ENCODE data around the gene CHSY1.
"Not testable (repeated sequence)": the region's sequence is repeated elsewhere in the genome, so short reads cannot be mapped to it uniquely, and the experiment has no call there.

The CHSY1 gene

GRCh38 chr15:101219441-101219840 lies 32.4 kb downstream of the CHSY1 start:
- H3K9me3 Mint-ChIP-seq: no peaks in the 10 kb centered on the region
- ATAC-seq (ENCODE audit: low read depth) (no peak), DNase-seq (ENCODE audit: low spot score in 2 of 2) (no peak)
- peaks cover 15% of the 10 kb centered on the region for H3K36me3 Mint-ChIP-seq
- H3K4me1 Mint-ChIP-seq: peaks cover 26% of the 10 kb centered on the region
- no peak overlapping the region for H3K27ac Mint-ChIP-seq
- no peak overlapping the region for H3K4me3 Mint-ChIP-seq
- H3K27me3 Mint-ChIP-seq: no peaks in the 10 kb centered on the region

GRCh38 chr15:101217446-101217845 lies 34.4 kb downstream of the CHSY1 start:
- Mint-ChIP-seq H3K27ac (no peak overlapping the region), H3K36me3 (peaks cover 17% of the 10 kb centered on the region), H3K27me3 (no peaks in the 10 kb centered on the region), H3K9me3 (no peaks in the 10 kb centered on the region), H3K4me3 (no peak overlapping the region), H3K4me1 (peaks cover 39% of the 10 kb centered on the region)
- DNase-seq (ENCODE audit: low spot score in 2 of 2): no peak
- ATAC-seq (ENCODE audit: low read depth): no peak

- peaks cover 41% of the 10 kb centered on the region for H3K4me1 Mint-ChIP-seq
- no peak overlapping the region for H3K4me3 Mint-ChIP-seq
- DNase-seq (ENCODE audit: low spot score in 2 of 2) (no peak), ATAC-seq (ENCODE audit: low read depth) (no peak)
- no peak overlapping the region for H3K27ac Mint-ChIP-seq
- H3K36me3 Mint-ChIP-seq: peaks cover 17% of the 10 kb centered on the region
- no peaks in the 10 kb centered on the region for H3K9me3 Mint-ChIP-seq
- H3K27me3 Mint-ChIP-seq: no peaks in the 10 kb centered on the region
Observed at GRCh38 chr15:101216100-101216499, 35.7 kb downstream of the CHSY1 start.

GRCh38 chr15:101215681-101216080 lies 36.2 kb downstream of the CHSY1 start:
- Mint-ChIP-seq H3K4me1 (peaks cover 40% of the 10 kb centered on the region), H3K4me3 (no peak overlapping the region), H3K9me3 (no peaks in the 10 kb centered on the region), H3K36me3 (peaks cover 16% of the 10 kb centered on the region), H3K27me3 (no peaks in the 10 kb centered on the region), H3K27ac (no peak overlapping the region)
- no peak for DNase-seq (ENCODE audit: low spot score in 2 of 2)
- no peak for ATAC-seq (ENCODE audit: low read depth)

GRCh38 chr15:101214435-101215097 lies 37.3 kb downstream of the CHSY1 start:
- H3K4me1 Mint-ChIP-seq: peaks cover 38% of the 10 kb centered on the region
- not testable (repeated sequence) for H3K9me3 Mint-ChIP-seq; H3K4me3 Mint-ChIP-seq; H3K27me3 Mint-ChIP-seq; DNase-seq (ENCODE audit: low spot score in 2 of 2); H3K27ac Mint-ChIP-seq; H3K36me3 Mint-ChIP-seq; ATAC-seq (ENCODE audit: low read depth)

GRCh38 chr15:101213570-101213969 lies 38.3 kb downstream of the CHSY1 start:
- Mint-ChIP-seq H3K27me3 (no peaks in the 10 kb centered on the region), H3K9me3 (no peaks in the 10 kb centered on the region), H3K36me3 (peaks cover 13% of the 10 kb centered on the region), H3K4me1 (peaks cover 43% of the 10 kb centered on the region), H3K4me3 (no peak overlapping the region), H3K27ac (no peak overlapping the region)
- ATAC-seq (ENCODE audit: low read depth) (no peak), DNase-seq (ENCODE audit: low spot score in 2 of 2) (no peak)

GRCh38 chr15:101213147-101213546 lies 38.7 kb downstream of the CHSY1 start:
- ATAC-seq (ENCODE audit: low read depth) (no peak), DNase-seq (ENCODE audit: low spot score in 2 of 2) (no peak)
- Mint-ChIP-seq H3K4me3 (no peak overlapping the region), H3K36me3 (peaks cover 13% of the 10 kb centered on the region), H3K4me1 (peaks cover 43% of the 10 kb centered on the region), H3K9me3 (no peaks in the 10 kb centered on the region), H3K27me3 (no peaks in the 10 kb centered on the region), H3K27ac (no peak overlapping the region)

GRCh38 chr15:101211897-101212296 lies 40.0 kb downstream of the CHSY1 start:
- no peaks in the 10 kb centered on the region for H3K9me3 Mint-ChIP-seq
- DNase-seq (ENCODE audit: low spot score in 2 of 2) (no peak), ATAC-seq (ENCODE audit: low read depth) (no peak)
- peaks cover 42% of the 10 kb centered on the region for H3K4me1 Mint-ChIP-seq
- no peaks in the 10 kb centered on the region for H3K27me3 Mint-ChIP-seq
- peaks cover 11% of the 10 kb centered on the region for H3K36me3 Mint-ChIP-seq
- no peak overlapping the region for H3K4me3 Mint-ChIP-seq
- H3K27ac Mint-ChIP-seq: no peak overlapping the region

GRCh38 chr15:101210466-101210865 lies 41.4 kb downstream of the CHSY1 start:
- ATAC-seq (ENCODE audit: low read depth): no peak
- H3K4me3 Mint-ChIP-seq: no peak overlapping the region
- no peaks in the 10 kb centered on the region for H3K27me3 Mint-ChIP-seq
- peak overlapping the region; percentile 53 for H3K27ac Mint-ChIP-seq
- no peak for DNase-seq (ENCODE audit: low spot score in 2 of 2)
- peaks cover 42% of the 10 kb centered on the region for H3K4me1 Mint-ChIP-seq
- peaks cover 11% of the 10 kb centered on the region for H3K36me3 Mint-ChIP-seq
- H3K9me3 Mint-ChIP-seq: no peaks in the 10 kb centered on the region

GRCh38 chr15:101210058-101210457 lies 41.8 kb downstream of the CHSY1 start:
- no peak for ATAC-seq (ENCODE audit: low read depth)
- Mint-ChIP-seq H3K27me3 (no peaks in the 10 kb centered on the region), H3K4me1 (peaks cover 45% of the 10 kb centered on the region), H3K36me3 (peaks cover 11% of the 10 kb centered on the region), H3K27ac (peak overlapping the region; percentile 53), H3K9me3 (no peaks in the 10 kb centered on the region), H3K4me3 (no peak overlapping the region)
- no peak for DNase-seq (ENCODE audit: low spot score in 2 of 2)

- Mint-ChIP-seq H3K4me3 (no peak overlapping the region), H3K27me3 (no peaks in the 10 kb centered on the region), H3K27ac (no peak overlapping the region), H3K4me1 (peaks cover 43% of the 10 kb centered on the region), H3K36me3 (peaks cover 11% of the 10 kb centered on the region), H3K9me3 (no peaks in the 10 kb centered on the region)
- DNase-seq (ENCODE audit: low spot score in 2 of 2) (no peak), ATAC-seq (ENCODE audit: low read depth) (no peak)
Observed at GRCh38 chr15:101209285-101209845, 42.5 kb downstream of the CHSY1 start.

- ATAC-seq (ENCODE audit: low read depth) (no peak), DNase-seq (ENCODE audit: low spot score in 2 of 2) (no peak)
- Mint-ChIP-seq H3K4me1 (peaks cover 43% of the 10 kb centered on the region), H3K9me3 (no peaks in the 10 kb centered on the region), H3K27me3 (no peaks in the 10 kb centered on the region), H3K27ac (no peak overlapping the region), H3K4me3 (no peak overlapping the region), H3K36me3 (peaks cover 9% of the 10 kb centered on the region)
Observed at GRCh38 chr15:101207867-101208288, 44.0 kb downstream of the CHSY1 start.

- DNase-seq (ENCODE audit: low spot score in 2 of 2) (no peak), ATAC-seq (ENCODE audit: low read depth) (no peak)
- Mint-ChIP-seq H3K4me3 (no peak overlapping the region), H3K9me3 (no peaks in the 10 kb centered on the region), H3K4me1 (peaks cover 43% of the 10 kb centered on the region), H3K27ac (no peak overlapping the region), H3K27me3 (no peaks in the 10 kb centered on the region), H3K36me3 (peaks cover 9% of the 10 kb centered on the region)
Observed at GRCh38 chr15:101206176-101206591, 45.7 kb downstream of the CHSY1 start.

GRCh38 chr15:101204739-101205535 lies 46.9 kb downstream of the CHSY1 start:
- no peak overlapping the region for H3K27ac Mint-ChIP-seq
- no peaks in the 10 kb centered on the region for H3K27me3 Mint-ChIP-seq
- no peak for ATAC-seq (ENCODE audit: low read depth)

More at GRCh38 chr15:101204739-101205535, 46.9 kb downstream of the CHSY1 start:
- H3K4me1 Mint-ChIP-seq: peaks cover 46% of the 10 kb centered on the region
- H3K36me3 Mint-ChIP-seq: peaks cover 9% of the 10 kb centered on the region
- no peak for DNase-seq (ENCODE audit: low spot score in 2 of 2)
- no peaks in the 10 kb centered on the region for H3K9me3 Mint-ChIP-seq
- no peak overlapping the region for H3K4me3 Mint-ChIP-seq

Measured in memory B cell (primary cell).